Hindlimb muscle (tissue), 1 donor: ENCODE data around the gene BID. TPM values are rescaled to one million over a fixed set of nuclear protein-coding genes. Genes with fewer than 3 reads are reported as not detected.
"Not testable (repeated sequence)": the region's sequence is repeated elsewhere in the genome, so short reads cannot be mapped to it uniquely, and the experiment has no call there.

Source experiments
- DNase-seq: peaks from one replicate; pipeline ENCODE4 v3.0.0-alpha.2; 2013
- polyA plus RNA-seq: library from polyadenylated mRNA; unstranded; fragments of 120-200 nt; gene quantifications from one replicate; pipeline ENCODE4 v1.2.1, GENCODE V29; 2013; ENCODE audit not compliant: insufficient read length

The BID gene
- polyA plus RNA-seq, 1 donor, result 21.2 TPM

DNA sequence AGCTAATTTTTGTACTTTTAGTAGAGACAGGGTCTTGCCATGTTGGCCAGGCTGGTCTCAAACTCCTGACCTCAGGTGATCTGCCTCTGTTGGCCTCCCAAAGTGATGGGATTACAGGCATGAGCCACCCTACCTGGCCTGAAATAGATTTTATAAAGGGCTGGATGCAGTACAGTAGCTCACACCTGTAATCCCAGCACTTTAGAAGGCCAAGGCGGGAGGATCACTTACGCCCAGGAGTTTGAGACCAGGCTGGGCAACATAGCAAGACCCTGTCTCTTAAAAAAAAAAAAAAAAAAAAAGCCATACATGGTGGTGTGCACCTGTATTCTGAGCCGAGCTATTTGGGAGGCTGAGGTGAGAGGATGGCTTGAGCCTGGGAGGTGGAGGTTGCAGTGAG, 76.0 kb downstream of the BID start:
- DNase-seq, result not testable (repeated sequence)

DNA sequence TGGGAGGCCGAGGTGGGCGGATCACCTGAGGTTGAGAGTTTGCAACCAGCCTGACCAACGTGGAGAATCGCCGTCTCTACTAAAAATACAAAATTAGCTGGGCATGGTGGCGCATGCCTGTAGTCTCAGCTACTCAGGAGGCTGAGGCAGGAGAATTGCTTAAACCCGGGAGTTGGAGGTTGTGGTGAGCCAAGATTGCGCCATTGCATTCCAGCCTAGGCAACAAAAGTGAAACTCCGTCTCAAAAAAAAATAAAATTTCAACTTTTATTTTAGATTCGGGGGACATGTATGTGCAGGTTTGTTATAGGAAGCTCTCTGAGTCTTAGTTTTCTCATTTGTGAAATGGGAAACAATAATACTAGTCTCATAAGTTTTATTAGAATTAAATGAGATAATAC, 77.1 kb downstream of the BID start:
- DNase-seq, result not testable (repeated sequence)

DNA sequence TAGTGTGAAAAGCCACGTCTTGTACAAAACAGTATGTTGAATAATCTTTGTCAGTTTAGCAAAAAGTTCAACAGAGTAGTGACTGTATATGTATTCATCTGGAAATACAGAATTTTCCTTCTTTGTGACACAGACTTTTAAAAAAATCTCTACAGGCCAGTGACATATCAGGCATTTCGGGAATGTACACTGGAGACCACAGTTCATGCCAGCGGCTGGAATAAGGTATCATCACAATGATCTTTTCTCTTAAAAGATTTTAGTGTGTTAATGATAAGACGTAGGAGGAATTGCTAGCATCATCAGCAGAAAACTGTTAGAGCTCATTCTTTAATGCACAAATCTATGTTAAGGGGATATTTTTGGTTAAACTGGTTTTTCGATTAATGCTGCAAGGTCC, 78.3 kb downstream of the BID start:
- DNase-seq, result no peak

DNA sequence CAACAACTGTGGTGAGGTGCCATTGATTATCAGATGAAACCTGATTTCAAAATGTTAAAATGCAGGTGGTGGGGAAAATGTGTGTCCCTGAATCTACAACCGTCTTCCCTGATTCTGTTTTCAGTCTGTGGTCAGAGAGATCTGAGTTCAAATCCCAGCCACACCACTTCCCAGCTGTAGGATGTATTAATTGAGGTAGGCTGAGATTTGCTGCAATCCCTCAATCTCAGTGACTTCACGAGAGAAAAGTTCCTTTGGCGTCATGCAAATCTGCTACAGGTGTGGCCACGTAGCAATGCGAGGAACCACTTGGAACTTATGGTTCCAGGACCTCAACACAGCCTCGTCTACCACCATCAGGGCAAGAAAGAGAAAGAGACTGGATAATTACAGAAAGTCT, 79.5 kb downstream of the BID start:
- DNase-seq, result no peak

DNA sequence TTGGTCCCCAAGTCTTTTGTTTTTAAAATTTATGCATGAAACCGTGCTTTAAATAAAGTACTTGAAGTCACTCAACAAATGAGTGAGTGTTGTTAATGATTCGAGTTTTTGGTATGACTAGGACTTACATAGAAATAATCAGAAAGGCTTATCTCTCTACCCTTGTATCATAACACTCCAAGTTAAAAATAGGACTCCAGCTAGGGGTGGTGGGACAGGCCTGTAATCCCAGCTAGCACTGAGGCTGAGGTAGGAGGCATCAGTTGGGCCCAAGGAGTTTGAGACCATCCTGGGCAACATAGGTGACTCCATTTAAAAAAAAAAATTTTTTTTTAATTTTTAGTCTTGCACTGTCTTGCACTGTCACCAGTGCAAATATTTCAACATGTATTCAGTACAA, 80.1 kb downstream of the BID start:
- no peak for DNase-seq

GRCh38 chr22:17692841-17693240, 81.4 kb downstream of the BID start:
- DNase-seq, result no peak

GRCh38 chr22:17684245-17684644, 90.0 kb downstream of the BID start:
- DNase-seq, result no peak

Other genes starting within 250 kb of the BID start
- gene SLC25A18, start 211.0 kb downstream of the BID start, polyA plus RNA-seq, result 0.71 TPM
- 71.9 TPM for gene ATP6V1E1, start 145.7 kb downstream of the BID start, polyA plus RNA-seq
- 45.6 TPM for gene BCL2L13, start 135.7 kb downstream of the BID start, polyA plus RNA-seq